SK-N-SH treated with all-trans-retinoic acid at 6 μM for 48 hours (cell line): Measurements from ENCODE around the gene CNGB1.
"Not testable (repeated sequence)": the region's sequence is repeated elsewhere in the genome, so short reads cannot be mapped to it uniquely, and the experiment has no call there.

Source experiments
- ARNTL ChIP-seq: fragments of 450-650 bp; formaldehyde crosslinking; IDR thresholded peaks from 2 replicates; pipeline ENCODE4 v1.5.0; 2020; ENCODE audit warnings: low read depth, mild to moderate bottlenecking, moderate library complexity, borderline replicate concordance
- CSDC2 ChIP-seq: fragments of 250-450 bp; sonication (Bioruptor Pico); IDR thresholded peaks from 2 replicates; pipeline ENCODE4 v1.5.0; 2020; ENCODE audit warnings: mild to moderate bottlenecking, moderate library complexity
- TOX ChIP-seq: fragments of 250-450 bp; sonication (Bioruptor Pico); IDR thresholded peaks from 2 replicates; pipeline ENCODE4 v1.8.0; 2021; ENCODE audit warnings: mild to moderate bottlenecking, moderate library complexity, borderline replicate concordance
- ZC3H10 ChIP-seq: fragments of 250-450 bp; sonication (Bioruptor Pico); IDR thresholded peaks from 2 replicates; pipeline ENCODE4 v1.5.1; 2021; ENCODE audit warnings: mild to moderate bottlenecking, moderate library complexity
- ZFP3 ChIP-seq: fragments of 250-450 bp; sonication (Bioruptor Pico); IDR thresholded peaks from 2 replicates; pipeline ENCODE4 v1.5.0; 2020; ENCODE audit warnings: mild to moderate bottlenecking, moderate library complexity
- ZNF70 ChIP-seq: fragments of 450-650 bp; formaldehyde crosslinking; IDR thresholded peaks from 2 replicates; pipeline ENCODE4 v1.5.0; 2020; ENCODE audit warnings: mild to moderate bottlenecking, moderate library complexity
- TF ChIP-seq, protein P1 (sequence below): fragments of 250-450 bp; sonication (Bioruptor Pico); IDR thresholded peaks from 2 replicates; pipeline ENCODE4 v1.8.0; 2020; ENCODE audit warnings: mild to moderate bottlenecking, moderate library complexity, borderline replicate concordance

GRCh38 chr16:57872764-57873163 is 98.2 kb downstream of the CNGB1 start:
- not testable (repeated sequence) for TF ChIP-seq TOX (CRISPR knock-in tag); ARNTL; CSDC2 (CRISPR knock-in tag); ZC3H10 (CRISPR knock-in tag); ZFP3; ZNF70 (CRISPR knock-in tag)
- TF ChIP-seq, protein P1, sequence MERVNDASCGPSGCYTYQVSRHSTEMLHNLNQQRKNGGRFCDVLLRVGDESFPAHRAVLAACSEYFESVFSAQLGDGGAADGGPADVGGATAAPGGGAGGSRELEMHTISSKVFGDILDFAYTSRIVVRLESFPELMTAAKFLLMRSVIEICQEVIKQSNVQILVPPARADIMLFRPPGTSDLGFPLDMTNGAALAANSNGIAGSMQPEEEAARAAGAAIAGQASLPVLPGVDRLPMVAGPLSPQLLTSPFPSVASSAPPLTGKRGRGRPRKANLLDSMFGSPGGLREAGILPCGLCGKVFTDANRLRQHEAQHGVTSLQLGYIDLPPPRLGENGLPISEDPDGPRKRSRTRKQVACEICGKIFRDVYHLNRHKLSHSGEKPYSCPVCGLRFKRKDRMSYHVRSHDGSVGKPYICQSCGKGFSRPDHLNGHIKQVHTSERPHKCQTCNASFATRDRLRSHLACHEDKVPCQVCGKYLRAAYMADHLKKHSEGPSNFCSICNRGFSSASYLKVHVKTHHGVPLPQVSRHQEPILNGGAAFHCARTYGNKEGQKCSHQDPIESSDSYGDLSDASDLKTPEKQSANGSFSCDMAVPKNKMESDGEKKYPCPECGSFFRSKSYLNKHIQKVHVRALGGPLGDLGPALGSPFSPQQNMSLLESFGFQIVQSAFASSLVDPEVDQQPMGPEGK: not testable (repeated sequence)
